ENCODE measurements around the gene ZSCAN4.

DNA sequence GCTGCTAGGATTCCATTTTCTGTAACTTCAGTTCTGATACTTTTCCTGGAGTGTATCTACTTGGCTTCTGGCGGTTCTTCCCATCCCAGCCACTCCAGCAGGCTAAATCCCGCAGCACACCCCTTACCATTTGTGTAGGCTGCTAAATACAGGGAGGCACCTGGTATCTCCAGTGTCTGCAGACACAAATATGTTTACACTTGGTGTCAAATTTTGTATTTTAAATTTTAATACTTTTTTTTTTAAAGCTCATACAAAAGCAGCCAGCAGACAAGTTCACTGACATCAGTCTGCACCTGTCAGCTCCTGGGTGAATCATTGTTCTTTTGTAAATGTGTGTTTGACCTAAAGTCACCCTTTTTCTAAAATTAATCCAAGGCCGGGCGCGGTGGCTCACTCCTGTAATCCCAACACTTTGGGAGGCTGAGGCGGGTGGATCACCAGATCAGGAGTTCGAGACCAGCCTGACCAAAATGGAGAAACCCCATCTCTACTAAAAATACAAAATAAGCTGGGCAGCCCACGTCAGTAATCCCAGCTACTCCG lies 3.4 kb upstream of the ZSCAN4 start:
- TF ChIP-seq CTCF (IDR thresholded peaks at IDR 0.05) (no peak), EP300 (IDR thresholded peaks at IDR 0.05) (no peak)

All from upper lobe of left lung (tissue), 4 donors.